ENCODE measurements around the gene VMA21.

DNA sequence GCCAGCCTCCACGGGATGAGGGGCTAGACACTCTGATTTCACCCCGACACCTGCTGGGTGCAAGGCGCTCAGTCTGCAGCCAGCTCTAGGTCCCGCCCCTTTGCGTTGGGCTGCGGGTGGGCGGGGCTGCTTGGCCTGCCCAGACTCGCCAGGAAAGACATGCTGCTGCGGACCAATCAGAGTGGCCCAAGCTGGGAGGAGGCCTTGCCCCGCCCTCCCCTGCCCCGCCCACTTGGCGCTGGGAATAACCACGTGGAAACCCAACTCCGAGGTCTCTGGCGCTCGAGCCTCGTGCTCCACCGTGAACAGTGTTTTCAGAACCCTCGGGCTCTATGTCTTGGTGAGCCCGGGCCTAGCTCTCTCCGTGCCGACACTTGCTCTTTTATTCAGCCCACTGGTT is 5.3 kb upstream of the VMA21 start:
- TF ChIP-seq POLR2A (IDR thresholded peaks at IDR 0.05) (no peak), POLR2AphosphoS5 (IDR thresholded peaks at IDR 0.05) (no peak)
- TF ChIP-seq, protein P1, sequence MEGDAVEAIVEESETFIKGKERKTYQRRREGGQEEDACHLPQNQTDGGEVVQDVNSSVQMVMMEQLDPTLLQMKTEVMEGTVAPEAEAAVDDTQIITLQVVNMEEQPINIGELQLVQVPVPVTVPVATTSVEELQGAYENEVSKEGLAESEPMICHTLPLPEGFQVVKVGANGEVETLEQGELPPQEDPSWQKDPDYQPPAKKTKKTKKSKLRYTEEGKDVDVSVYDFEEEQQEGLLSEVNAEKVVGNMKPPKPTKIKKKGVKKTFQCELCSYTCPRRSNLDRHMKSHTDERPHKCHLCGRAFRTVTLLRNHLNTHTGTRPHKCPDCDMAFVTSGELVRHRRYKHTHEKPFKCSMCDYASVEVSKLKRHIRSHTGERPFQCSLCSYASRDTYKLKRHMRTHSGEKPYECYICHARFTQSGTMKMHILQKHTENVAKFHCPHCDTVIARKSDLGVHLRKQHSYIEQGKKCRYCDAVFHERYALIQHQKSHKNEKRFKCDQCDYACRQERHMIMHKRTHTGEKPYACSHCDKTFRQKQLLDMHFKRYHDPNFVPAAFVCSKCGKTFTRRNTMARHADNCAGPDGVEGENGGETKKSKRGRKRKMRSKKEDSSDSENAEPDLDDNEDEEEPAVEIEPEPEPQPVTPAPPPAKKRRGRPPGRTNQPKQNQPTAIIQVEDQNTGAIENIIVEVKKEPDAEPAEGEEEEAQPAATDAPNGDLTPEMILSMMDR (IDR thresholded peaks at IDR 0.05): no peak

Data from upper lobe of left lung (tissue), 4 donors.